Large intestine (tissue), 3 donors: Measurements from ENCODE around the gene CTAGE6. TPM values are rescaled to one million over a fixed set of nuclear protein-coding genes. Genes with fewer than 3 reads are reported as not detected.
"Not testable (repeated sequence)": the region's sequence is repeated elsewhere in the genome, so short reads cannot be mapped to it uniquely, and the experiment has no call there.

Experiments used
- DNase-seq, 2 donors: peaks; one replicate each; pipeline versions ENCODE4 v3.0.0 to v3.0.0-alpha.2; 2013
- H3K27ac ChIP-seq: one replicate; pipeline ENCODE4 v1.5.1; 2013; ENCODE audit warnings: low read length
- H3K27me3 ChIP-seq: 2 replicates; pipeline ENCODE4 v1.6.1; 2013; ENCODE audit warnings: low read length; ENCODE audit not compliant: control insufficient read depth, insufficient read depth
- H3K36me3 ChIP-seq: 2 replicates; pipeline ENCODE4 v1.6.1; 2013; ENCODE audit warnings: low read length; ENCODE audit not compliant: control insufficient read depth, insufficient read depth
- H3K4me1 ChIP-seq: one replicate; pipeline ENCODE4 v1.6.1; 2013; ENCODE audit warnings: low read length; ENCODE audit not compliant: control insufficient read depth, insufficient read depth
- H3K4me3 ChIP-seq: one replicate; pipeline ENCODE4 v1.5.1; 2013; ENCODE audit warnings: low read length
- H3K9me3 ChIP-seq: one replicate; pipeline ENCODE4 v1.6.1; 2013; ENCODE audit warnings: mild to moderate bottlenecking, low read depth, low read length, moderate library complexity; ENCODE audit not compliant: control insufficient read depth
- WGBS: methylation state at CpG from one replicate; pipeline ENCODE4 v1.1.5; 2013; ENCODE audit warnings: low lambda C conversion rate; ENCODE audit not compliant: insufficient coverage; 5-methylcytosine and 5-hydroxymethylcytosine counted together
- polyA plus RNA-seq: library from polyadenylated mRNA; unstranded; fragments of 120-200 nt; gene quantifications from one replicate; pipeline ENCODE4 v1.2.1, GENCODE V29; 2013

Gene CTAGE6
- polyA plus RNA-seq, 1 donor: not detected

GRCh38 chr7:143765678-143766077, 8.2 kb upstream of the CTAGE6 start:
- not testable (repeated sequence) for DNase-seq, H3K27me3 ChIP-seq
- WGBS: no CpG with 5 or more reads among the region's 5 CpGs

GRCh38 chr7:143763065-143763464, 5.6 kb upstream of the CTAGE6 start:
- H3K9me3 ChIP-seq, DNase-seq, H3K4me3 ChIP-seq, H3K27me3 ChIP-seq, H3K27ac ChIP-seq, H3K4me1 ChIP-seq, H3K36me3 ChIP-seq: not testable (repeated sequence)
- WGBS: no CpG with 5 or more reads among the region's 1 CpG

More at GRCh38 chr7:143765678-143766077, 8.2 kb upstream of the CTAGE6 start:
- not testable (repeated sequence) for H3K9me3 ChIP-seq, H3K36me3 ChIP-seq, H3K4me1 ChIP-seq, H3K27ac ChIP-seq, H3K4me3 ChIP-seq

- not testable (repeated sequence) for DNase-seq, H3K4me3 ChIP-seq, H3K36me3 ChIP-seq, H3K27ac ChIP-seq, H3K4me1 ChIP-seq, H3K9me3 ChIP-seq, H3K27me3 ChIP-seq
- WGBS: no CpG with 5 or more reads among the region's 4 CpGs
Observed at GRCh38 chr7:143745340-143745739, 12.2 kb downstream of the CTAGE6 start.

GRCh38 chr7:143737037-143737819, 20.3 kb downstream of the CTAGE6 start:
- not testable (repeated sequence) for H3K4me3 ChIP-seq, H3K27ac ChIP-seq, H3K9me3 ChIP-seq, H3K4me1 ChIP-seq, H3K36me3 ChIP-seq, H3K27me3 ChIP-seq
- peak; percentile 15 to 39 for DNase-seq
- 17% methylated on average over 1 of the region's 5 CpGs for WGBS

- H3K36me3 ChIP-seq: no peaks in the 10 kb centered on the region
- no peak for DNase-seq
- H3K27me3 ChIP-seq: peaks cover 3% of the 10 kb centered on the region
- no peak overlapping the region for H3K4me3 ChIP-seq
- no peaks in the 10 kb centered on the region for H3K9me3 ChIP-seq
- WGBS: no CpG with 5 or more reads among the region's 4 CpGs
- no peaks in the 10 kb centered on the region for H3K4me1 ChIP-seq
- no peak overlapping the region for H3K27ac ChIP-seq
Observed at GRCh38 chr7:143735962-143736361, 21.5 kb downstream of the CTAGE6 start.

- Histone ChIP-seq H3K4me1 (no peaks in the 10 kb centered on the region), H3K9me3 (no peaks in the 10 kb centered on the region), H3K27me3 (peaks cover 3% of the 10 kb centered on the region), H3K27ac (no peak overlapping the region), H3K4me3 (no peak overlapping the region), H3K36me3 (no peaks in the 10 kb centered on the region)
- WGBS: no CpG with 5 or more reads among the region's 5 CpGs
- DNase-seq: no peak
Observed at GRCh38 chr7:143733876-143734275, 23.6 kb downstream of the CTAGE6 start.

- no peak overlapping the region for H3K4me3 ChIP-seq
- no peaks in the 10 kb centered on the region for H3K9me3 ChIP-seq
- H3K4me1 ChIP-seq: no peaks in the 10 kb centered on the region
- no peak for DNase-seq
- no peaks in the 10 kb centered on the region for H3K36me3 ChIP-seq
- no peaks in the 10 kb centered on the region for H3K27me3 ChIP-seq
- no CpG with 5 or more reads among the region's 3 CpGs for WGBS
- H3K27ac ChIP-seq: no peak overlapping the region
Observed at GRCh38 chr7:143728333-143728862, 29.1 kb downstream of the CTAGE6 start.

GRCh38 chr7:143727561-143727960, 29.9 kb downstream of the CTAGE6 start:
- H3K9me3 ChIP-seq, H3K36me3 ChIP-seq, H3K4me3 ChIP-seq, H3K27me3 ChIP-seq, H3K27ac ChIP-seq, H3K4me1 ChIP-seq, DNase-seq: not testable (repeated sequence)
- WGBS: no CpG with 5 or more reads among the region's 7 CpGs

GRCh38 chr7:143726143-143726542, 31.4 kb downstream of the CTAGE6 start:
- not testable (repeated sequence) for H3K4me1 ChIP-seq, H3K27me3 ChIP-seq, H3K9me3 ChIP-seq, H3K4me3 ChIP-seq, H3K27ac ChIP-seq, DNase-seq, H3K36me3 ChIP-seq
- no CpG with 5 or more reads among the region's 6 CpGs for WGBS

- not testable (repeated sequence) for DNase-seq, H3K36me3 ChIP-seq, H3K9me3 ChIP-seq, H3K27ac ChIP-seq, H3K4me3 ChIP-seq, H3K27me3 ChIP-seq, H3K4me1 ChIP-seq
- no CpG with 5 or more reads among the region's 6 CpGs for WGBS
Observed at GRCh38 chr7:143720335-143720734, 37.2 kb downstream of the CTAGE6 start.
